CD1c-positive myeloid dendritic cell (primary cell): ENCODE measurements around the gene SLMAP.

ENCODE experiments used
- DNase-seq: peaks from one replicate; pipeline ENCODE4 v3.0.0-alpha.2; 2016; ENCODE audit errors: extremely low spot score

The SLMAP gene

DNA sequence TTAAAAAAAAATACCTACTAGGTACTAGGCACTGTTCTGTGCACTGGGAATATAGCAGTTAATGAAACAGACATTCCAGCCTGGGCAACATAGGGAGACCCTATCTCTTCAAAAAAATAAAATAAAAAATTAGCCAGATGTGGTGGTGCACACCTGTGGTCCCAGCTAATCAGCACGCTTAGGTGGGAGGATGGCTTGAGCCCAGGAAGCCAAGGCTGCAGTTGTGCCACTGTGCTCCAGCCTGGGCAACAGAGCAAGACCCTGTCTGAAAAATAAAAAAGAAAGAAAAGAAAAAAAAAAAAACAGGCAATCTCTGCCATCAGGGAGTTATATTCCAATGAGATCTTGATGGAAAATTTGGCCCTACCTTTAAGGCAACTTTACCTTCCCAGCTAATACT, 137.0 kb downstream of the SLMAP start:
- no peak for DNase-seq

DNA sequence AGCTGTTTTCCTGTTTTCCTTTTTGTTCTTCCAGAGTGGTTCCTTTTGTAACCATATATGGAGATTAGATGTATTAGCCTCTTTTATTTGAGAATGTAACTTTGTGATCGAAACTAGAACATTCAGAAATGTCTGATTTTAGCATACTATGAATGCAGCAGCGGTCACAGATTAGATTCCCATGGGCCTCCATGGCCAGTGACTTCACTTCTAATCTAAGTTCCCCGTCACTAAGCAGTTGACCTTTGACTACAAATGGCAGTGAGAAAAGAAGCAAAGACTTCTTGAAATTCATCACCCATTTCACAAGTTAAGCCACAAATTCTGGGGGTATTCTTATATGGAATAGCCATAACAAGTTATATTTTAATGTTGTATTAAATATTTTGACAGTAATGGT, 137.6 kb downstream of the SLMAP start:
- DNase-seq: no peak

DNA sequence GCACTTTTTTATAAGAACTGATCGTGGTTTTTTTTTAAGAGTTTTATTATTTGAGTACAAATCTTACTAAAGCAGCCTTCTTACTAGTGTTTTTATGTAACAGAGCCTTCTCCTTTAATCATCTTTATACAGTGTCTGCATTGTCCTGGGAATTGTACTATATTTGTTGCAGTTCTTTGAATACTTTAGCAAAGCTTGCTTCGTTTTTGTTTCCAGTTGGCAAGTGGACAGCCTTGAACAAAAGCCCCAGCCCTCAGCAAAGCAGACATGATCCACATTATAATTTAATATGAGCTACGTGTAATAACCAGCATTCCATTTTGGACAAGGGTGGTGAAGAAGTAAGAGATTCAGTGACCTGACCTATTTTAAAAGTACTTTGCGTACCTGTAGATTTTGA, 139.9 kb downstream of the SLMAP start:
- no peak for DNase-seq

DNA sequence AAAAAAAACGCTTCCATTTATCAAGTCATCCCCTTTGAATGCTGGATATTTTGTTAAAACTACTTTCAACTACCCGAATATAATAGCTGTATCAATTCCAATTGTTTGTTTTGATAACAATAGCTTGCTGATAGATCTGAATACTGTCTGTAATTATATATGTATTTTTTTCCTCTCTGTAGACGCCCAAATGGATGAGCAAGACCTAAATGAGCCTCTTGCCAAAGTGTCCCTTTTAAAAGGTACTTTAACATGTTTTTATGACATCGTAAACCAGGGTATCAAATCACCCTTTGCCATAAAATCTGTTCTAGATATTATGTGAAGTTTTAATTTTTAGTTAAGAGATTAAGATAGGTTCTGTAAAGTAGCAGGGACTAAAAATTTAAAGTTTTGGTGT, 140.6 kb downstream of the SLMAP start:
- no peak for DNase-seq

- DNase-seq: no peak
Observed at GRCh38 chr3:57900786-57901185, 144.7 kb downstream of the SLMAP start.

- no peak for DNase-seq
Observed at GRCh38 chr3:57903124-57903890, 147.2 kb downstream of the SLMAP start.

DNA sequence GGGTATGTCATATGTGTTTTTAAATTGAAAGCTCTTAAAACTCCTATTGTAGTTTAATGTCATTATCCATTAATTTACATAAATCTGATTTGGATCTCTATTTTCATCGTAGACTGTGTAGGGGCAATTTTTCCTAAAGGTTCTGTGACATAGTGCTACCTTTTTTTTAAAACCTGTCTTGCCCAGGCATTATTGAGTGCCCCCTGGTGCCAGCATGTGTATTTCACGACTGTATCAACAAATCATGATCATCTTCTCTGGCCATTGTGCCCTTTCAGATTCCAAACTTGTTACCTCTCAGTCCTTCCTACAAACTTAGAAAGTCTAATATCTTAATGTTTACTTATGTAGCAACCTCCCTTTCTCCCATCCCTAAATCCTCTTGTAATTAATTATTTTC, 154.9 kb downstream of the SLMAP start:
- no peak for DNase-seq

DNA sequence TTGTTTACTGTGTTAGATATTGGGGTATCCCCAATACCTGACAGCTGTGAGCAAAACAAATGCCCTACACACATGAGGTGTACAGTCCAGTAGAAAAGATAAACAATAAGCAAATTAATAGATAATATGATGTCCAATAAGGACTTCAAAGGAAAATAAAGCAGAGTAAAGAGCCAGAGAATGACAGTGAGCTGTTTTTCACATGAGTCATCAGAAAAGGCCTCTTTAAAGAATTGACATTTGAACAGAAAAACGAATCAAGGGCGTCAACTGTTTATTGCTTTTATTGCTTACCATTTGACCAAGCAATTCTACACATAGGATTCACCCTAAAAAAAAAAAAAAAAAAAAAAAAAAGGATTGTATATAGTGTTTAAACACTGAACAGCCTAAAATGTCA, 155.5 kb downstream of the SLMAP start:
- DNase-seq: no peak

- DNase-seq: no peak
Observed at GRCh38 chr3:57917601-57918000, 161.5 kb downstream of the SLMAP start.

DNA sequence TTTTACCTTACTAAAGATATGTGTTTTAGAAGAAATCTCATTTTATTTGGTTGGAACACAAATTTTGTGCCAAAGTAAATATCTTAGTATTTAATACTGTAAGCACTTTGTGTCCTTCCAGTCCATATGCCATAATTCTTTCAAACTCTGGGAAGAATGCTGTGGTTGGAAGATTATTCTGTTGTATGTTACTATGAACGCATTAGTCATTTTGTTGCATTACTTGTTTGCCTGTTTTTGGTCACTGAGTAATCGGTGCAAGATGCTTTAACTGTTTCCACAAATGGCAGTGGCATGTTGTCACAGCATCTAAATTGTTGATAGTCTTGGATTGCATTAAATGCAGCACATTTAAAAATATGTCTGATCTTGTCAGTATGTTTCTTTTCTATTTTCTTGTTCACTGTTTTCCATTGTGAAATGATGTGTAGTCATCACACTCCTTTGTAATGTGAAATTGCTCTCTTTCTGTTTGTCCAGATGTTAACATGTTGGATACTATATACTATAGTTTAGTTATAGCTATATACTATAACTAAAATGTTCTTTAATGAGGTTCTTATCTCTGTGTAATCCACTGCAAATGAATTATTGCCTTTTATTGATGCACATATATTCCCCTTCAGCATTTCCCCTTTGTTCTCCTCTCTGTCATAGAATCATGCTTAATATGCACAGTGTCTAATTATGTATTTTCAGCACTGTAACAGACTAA, 162.2 kb downstream of the SLMAP start:
- DNase-seq: no peak

DNA sequence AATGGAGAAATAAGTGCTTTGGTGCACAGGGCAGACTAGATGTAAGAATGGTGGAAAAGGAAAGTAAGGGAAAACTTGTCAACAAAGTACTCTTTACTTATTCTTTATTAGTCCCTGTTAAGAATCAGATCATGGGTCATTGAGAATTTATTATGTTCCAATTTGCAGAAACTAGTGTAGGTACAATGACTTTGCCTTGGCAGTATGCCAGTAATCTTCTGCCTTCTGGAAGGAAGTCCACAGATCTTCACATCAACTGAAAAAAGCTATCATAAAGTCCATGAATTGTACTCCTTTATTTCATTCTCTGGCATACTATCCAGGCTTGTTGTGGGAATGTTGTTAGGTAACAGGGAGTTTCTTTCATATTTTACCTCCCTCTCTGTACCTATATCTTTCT, 163.9 kb downstream of the SLMAP start:
- DNase-seq: no peak

GRCh38 chr3:57923101-57923500, 167.0 kb downstream of the SLMAP start:
- DNase-seq: no peak

GRCh38 chr3:57923752-57924151, 167.6 kb downstream of the SLMAP start:
- DNase-seq: no peak

DNA sequence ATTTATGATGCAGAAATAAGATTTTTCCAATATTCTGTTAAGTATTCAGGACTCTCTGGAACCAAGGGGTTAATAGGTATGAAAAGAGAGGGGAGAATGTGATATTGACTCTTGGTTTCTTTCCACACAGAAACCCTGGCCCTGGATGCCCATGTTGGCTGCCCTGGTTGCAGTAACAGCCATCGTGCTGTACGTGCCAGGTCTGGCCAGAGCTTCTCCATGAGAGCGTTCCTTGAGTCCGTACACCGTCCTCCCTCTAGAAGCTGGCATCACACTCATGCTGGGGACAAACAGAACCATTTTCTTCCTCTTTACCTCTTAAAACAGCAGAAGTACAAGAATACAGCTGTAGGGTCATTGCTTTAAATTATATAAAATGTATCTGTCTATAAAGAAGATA, 171.1 kb downstream of the SLMAP start:
- DNase-seq: no peak

- DNase-seq: no peak
Observed at GRCh38 chr3:57927916-57928315, 171.8 kb downstream of the SLMAP start.

- no peak for DNase-seq
Observed at GRCh38 chr3:57928511-57928910, 172.4 kb downstream of the SLMAP start.

DNA sequence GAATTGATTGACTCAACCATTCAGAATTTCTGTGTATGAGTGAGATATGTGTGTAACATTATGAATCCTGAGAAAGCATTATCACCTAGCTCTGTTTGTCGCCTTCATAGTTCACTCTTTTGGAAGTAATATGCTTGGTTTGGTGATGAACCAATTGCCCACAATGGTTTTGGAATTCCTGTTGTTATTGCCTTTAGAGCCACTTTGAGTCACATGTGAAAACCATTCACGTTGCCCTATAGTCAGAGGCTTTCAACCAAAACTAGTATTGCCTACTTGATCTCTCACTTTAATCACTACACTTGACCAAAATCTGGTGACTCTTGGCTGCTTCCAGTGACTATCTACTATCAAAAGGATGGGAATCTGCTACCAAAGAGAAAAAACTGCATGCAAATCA, 173.9 kb downstream of the SLMAP start:
- DNase-seq: no peak

DNA sequence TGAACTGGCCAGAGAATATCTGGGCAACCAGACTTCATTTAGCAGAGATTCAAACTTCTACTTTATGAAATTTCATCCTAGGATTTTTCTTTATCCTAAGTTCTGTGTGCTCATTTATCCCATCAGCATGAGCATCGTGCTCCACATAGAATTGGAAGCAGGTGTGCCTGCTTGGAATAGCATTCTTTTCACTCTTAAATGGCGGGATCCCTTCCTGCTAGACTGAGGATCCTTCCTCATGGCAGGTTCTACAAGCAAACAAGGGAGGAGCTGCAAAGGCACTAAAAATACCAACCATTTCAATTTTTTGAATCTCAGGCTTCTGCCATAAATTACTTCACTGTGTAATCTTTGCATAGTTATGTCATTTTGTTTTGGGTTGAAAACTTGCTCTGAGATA, 177.5 kb downstream of the SLMAP start:
- no peak for DNase-seq

GRCh38 chr3:57934373-57934772, 178.3 kb downstream of the SLMAP start:
- no peak for DNase-seq

DNA sequence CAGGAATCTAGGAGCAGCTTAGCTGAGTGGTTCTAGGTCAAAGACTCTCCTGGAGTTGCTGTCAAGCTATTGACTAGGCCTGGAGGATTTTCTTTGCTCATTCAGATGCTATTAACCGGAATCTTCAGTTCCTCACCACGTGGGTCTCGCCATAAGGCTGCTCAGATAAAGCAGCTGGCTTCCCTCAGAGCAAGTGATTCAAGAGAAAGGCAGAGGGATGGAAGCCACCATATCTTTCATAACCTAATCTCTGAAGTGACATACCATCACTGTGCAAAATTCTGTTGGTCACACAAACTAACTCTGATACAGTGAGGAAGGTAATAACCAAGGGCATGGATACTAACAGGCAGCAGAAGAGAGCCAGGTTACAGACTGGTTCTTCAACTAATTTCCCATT, 179.4 kb downstream of the SLMAP start:
- no peak for DNase-seq

DNA sequence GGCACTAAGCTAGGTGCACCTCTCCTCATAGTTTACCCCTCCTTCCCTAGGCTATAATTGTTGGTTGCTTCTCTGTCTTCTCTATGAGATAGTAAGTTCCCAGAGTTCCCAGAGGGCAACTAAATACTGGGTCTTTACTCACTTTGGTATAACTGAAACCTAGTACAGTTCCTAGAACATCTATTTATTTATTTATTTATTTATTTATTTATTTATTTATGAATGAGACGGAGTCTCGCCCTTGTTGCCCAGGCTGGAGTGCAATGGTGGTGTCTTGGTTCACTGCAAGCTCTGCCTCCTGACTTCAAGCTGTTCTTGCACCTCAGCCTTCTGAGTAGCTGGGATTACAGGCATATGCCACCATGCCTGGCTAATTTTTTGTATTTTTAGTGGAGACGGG, 181.0 kb downstream of the SLMAP start:
- DNase-seq: no peak

DNA sequence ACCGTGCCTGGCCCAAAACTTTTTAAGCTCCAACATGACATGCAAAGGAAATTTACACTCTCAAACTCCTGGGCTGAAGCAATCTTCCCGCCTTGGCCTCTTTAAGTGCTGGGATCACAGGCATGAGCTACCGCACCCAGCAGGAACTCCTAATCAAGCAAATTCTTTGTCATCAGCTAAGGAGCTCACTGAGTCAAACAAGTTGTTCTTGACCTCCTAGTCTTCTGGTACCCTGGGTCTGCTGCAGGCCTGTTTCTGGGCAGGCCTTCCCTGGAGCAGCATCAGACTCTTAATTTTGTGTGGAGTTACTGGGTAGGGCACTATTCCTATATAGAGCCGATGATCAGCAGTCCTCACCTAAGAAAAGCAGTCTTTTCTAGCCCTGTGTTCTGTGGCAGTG, 183.7 kb downstream of the SLMAP start:
- DNase-seq: no peak

DNA sequence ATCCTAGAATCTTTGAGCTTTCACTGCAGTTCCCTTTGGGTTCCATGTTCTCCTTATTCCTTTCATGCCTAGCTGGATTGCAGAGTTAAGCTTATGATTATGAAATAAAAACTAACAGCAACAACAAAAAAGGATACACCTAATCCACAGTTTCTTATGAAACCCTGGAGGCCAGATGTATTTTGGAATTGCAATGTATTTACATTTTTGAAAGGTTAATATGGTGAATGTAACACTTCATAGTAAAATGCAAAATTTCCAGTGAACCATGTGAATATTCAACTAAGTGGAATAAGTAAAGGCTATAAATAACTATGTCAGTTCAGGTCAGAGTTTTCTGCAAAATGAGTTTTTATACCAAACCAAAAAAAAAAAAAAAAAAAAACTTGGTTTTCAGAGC, 186.3 kb downstream of the SLMAP start:
- no peak for DNase-seq

- DNase-seq: no peak
Observed at GRCh38 chr3:57942872-57943283, 186.8 kb downstream of the SLMAP start.
